SK-N-SH treated with all-trans-retinoic acid at 6 μM for 48 hours (cell line): ENCODE measurements around the gene ZNF341.

ENCODE experiments used
- ARNTL ChIP-seq: fragments of 450-650 bp; formaldehyde crosslinking; IDR thresholded peaks from 2 replicates; pipeline ENCODE4 v1.5.0; 2020; ENCODE audit warnings: low read depth, mild to moderate bottlenecking, moderate library complexity, borderline replicate concordance
- BACH2 ChIP-seq: fragments of 250-450 bp; sonication (Bioruptor Pico); IDR thresholded peaks from 2 replicates; pipeline ENCODE4 v1.9.0; 2021; ENCODE audit warnings: mild to moderate bottlenecking, borderline replicate concordance
- OSR1 ChIP-seq: fragments of 250-450 bp; sonication (Bioruptor Pico); IDR thresholded peaks from 2 replicates; pipeline ENCODE4 v1.8.0; 2022; ENCODE audit warnings: moderate library complexity, mild to moderate bottlenecking, inconsistent platforms
- RARB ChIP-seq: fragments of 250-450 bp; sonication (Bioruptor Pico); IDR thresholded peaks from 2 replicates; pipeline ENCODE4 v1.8.0; 2021; ENCODE audit warnings: mild to moderate bottlenecking, moderate library complexity
- SNAI2 ChIP-seq: fragments of 250-450 bp; sonication (Bioruptor Pico); IDR thresholded peaks from 2 replicates; pipeline ENCODE4 v1.5.0; 2020; ENCODE audit warnings: mild to moderate bottlenecking, moderate library complexity
- TOX ChIP-seq: fragments of 250-450 bp; sonication (Bioruptor Pico); IDR thresholded peaks from 2 replicates; pipeline ENCODE4 v1.8.0; 2021; ENCODE audit warnings: mild to moderate bottlenecking, moderate library complexity, borderline replicate concordance
- ZFP3 ChIP-seq: fragments of 250-450 bp; sonication (Bioruptor Pico); IDR thresholded peaks from 2 replicates; pipeline ENCODE4 v1.5.0; 2020; ENCODE audit warnings: mild to moderate bottlenecking, moderate library complexity
- ZNF8 ChIP-seq: fragments of 450-650 bp; formaldehyde crosslinking; IDR thresholded peaks from 2 replicates; pipeline ENCODE4 v1.5.0; 2020; ENCODE audit warnings: mild to moderate bottlenecking, moderate library complexity
- TF ChIP-seq, protein P1 (sequence below): fragments of 250-450 bp; sonication (Bioruptor Pico); IDR thresholded peaks from 2 replicates; pipeline ENCODE4 v1.8.0; 2020; ENCODE audit warnings: mild to moderate bottlenecking, moderate library complexity, borderline replicate concordance
- TF ChIP-seq, protein P2 (sequence below): fragments of 250-450 bp; sonication (Bioruptor Pico); IDR thresholded peaks from 2 replicates; pipeline ENCODE4 v1.5.1; 2020; ENCODE audit warnings: low read depth, mild to moderate bottlenecking, moderate library complexity
- TF ChIP-seq, protein P3 (sequence below): fragments of 250-450 bp; sonication (Bioruptor Pico); IDR thresholded peaks from 2 replicates; pipeline ENCODE4 v1.5.1; 2021; ENCODE audit warnings: mild to moderate bottlenecking, moderate library complexity

DNA sequence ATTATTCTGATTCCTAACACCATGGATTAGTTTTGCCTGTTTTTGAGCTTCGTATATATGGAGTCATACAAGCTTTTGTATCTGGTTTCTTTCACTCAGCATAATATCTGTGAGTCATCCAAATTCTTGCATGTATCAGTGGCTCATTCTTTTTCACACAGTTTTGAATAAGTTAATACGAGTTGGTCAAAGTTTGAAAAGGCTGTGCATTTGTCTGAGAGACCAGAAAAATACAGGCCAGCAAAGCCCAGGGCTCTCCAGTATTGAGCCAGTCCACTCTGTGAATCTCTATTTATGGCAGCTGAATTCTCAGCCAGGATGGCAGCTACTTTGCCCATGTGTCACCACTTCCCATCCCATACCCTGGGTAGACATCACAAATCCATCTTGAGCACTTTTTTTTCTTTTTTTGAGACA lies 72.1 kb downstream of the ZNF341 start:
- no peak for TF ChIP-seq BACH2 (CRISPR knock-in tag)
- TF ChIP-seq, protein P1, sequence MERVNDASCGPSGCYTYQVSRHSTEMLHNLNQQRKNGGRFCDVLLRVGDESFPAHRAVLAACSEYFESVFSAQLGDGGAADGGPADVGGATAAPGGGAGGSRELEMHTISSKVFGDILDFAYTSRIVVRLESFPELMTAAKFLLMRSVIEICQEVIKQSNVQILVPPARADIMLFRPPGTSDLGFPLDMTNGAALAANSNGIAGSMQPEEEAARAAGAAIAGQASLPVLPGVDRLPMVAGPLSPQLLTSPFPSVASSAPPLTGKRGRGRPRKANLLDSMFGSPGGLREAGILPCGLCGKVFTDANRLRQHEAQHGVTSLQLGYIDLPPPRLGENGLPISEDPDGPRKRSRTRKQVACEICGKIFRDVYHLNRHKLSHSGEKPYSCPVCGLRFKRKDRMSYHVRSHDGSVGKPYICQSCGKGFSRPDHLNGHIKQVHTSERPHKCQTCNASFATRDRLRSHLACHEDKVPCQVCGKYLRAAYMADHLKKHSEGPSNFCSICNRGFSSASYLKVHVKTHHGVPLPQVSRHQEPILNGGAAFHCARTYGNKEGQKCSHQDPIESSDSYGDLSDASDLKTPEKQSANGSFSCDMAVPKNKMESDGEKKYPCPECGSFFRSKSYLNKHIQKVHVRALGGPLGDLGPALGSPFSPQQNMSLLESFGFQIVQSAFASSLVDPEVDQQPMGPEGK (CRISPR knock-in tag), result no peak
- no peak for TF ChIP-seq ARNTL
- TF ChIP-seq ZFP3, result no peak
- TF ChIP-seq, protein P2, sequence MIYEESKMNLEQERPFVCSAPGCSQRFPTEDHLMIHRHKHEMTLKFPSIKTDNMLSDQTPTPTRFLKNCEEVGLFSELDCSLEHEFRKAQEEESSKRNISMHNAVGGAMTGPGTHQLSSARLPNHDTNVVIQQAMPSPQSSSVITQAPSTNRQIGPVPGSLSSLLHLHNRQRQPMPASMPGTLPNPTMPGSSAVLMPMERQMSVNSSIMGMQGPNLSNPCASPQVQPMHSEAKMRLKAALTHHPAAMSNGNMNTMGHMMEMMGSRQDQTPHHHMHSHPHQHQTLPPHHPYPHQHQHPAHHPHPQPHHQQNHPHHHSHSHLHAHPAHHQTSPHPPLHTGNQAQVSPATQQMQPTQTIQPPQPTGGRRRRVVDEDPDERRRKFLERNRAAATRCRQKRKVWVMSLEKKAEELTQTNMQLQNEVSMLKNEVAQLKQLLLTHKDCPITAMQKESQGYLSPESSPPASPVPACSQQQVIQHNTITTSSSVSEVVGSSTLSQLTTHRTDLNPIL (CRISPR knock-in tag), result peak; percentile 15; the same call in 1 of the 2 replicates
- TF ChIP-seq OSR1 (CRISPR knock-in tag), result no peak
- no peak for TF ChIP-seq ZNF8 (CRISPR knock-in tag)
- TF ChIP-seq RARB (CRISPR knock-in tag), result no peak
- TF ChIP-seq SNAI2, result 0 out of 2 replicates have a peak, but pooled peaks have one; percentile 39
- 0 out of 2 replicates have a peak, but pooled peaks have one; percentile 37 for TF ChIP-seq TOX
- TF ChIP-seq, protein P3, sequence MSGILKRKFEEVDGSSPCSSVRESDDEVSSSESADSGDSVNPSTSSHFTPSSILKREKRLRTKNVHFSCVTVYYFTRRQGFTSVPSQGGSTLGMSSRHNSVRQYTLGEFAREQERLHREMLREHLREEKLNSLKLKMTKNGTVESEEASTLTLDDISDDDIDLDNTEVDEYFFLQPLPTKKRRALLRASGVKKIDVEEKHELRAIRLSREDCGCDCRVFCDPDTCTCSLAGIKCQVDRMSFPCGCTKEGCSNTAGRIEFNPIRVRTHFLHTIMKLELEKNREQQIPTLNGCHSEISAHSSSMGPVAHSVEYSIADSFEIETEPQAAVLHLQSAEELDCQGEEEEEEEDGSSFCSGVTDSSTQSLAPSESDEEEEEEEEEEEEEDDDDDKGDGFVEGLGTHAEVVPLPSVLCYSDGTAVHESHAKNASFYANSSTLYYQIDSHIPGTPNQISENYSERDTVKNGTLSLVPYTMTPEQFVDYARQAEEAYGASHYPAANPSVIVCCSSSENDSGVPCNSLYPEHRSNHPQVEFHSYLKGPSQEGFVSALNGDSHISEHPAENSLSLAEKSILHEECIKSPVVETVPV (CRISPR knock-in tag), result no peak
